GM12878 (cell line): ENCODE results near the gene SBF2. TPM values are rescaled to one million over a fixed set of nuclear protein-coding genes. Genes with fewer than 3 reads are reported as not detected.

Experiments
- ATAC-seq: fragments of 200-7000 bp; cut with Tn5 transposase; 3 replicates; pipeline ENCODE4 v1.9.1; 2020; ENCODE audit warnings: mild to moderate bottlenecking, moderate library complexity
- BruUV-seq: library from RNA; stranded (reverse); fragments of 400-500 nt; replicated peaks from 2 replicates; lab custom pipeline; 2021; lab: Mats Ljungman, UMichigan
- CTCF ChIA-PET: fragments of 300-600 bp; sonication (Branson Sonifier 250); formaldehyde crosslinking; extraction: SDS; loops from one replicate; lab custom pipeline; 2021; ENCODE audit warnings: inconsistent platforms; lab: Yijun Ruan, JAX
- POLR2A ChIA-PET: fragments of 350-600 bp; formaldehyde crosslinking; extraction: SDS; loops from one replicate; lab custom pipeline; 2021; ENCODE audit warnings: inconsistent platforms; lab: Charles Lee
- RAD21 ChIA-PET: fragments of 300-600 bp; sonication (Branson Sonifier 250); formaldehyde crosslinking; loops from one replicate; lab custom pipeline; 2023; ENCODE audit warnings: antibody characterized with exemption; ENCODE audit not compliant: unreplicated experiment; lab: Charles Lee
- SMC1A ChIA-PET: fragments of 300-600 bp; sonication (Branson Sonifier 250); formaldehyde crosslinking; loops from one replicate; lab custom pipeline; 2023; ENCODE audit not compliant: unreplicated experiment, uncharacterized antibody; lab: Charles Lee
- DNase-seq: peaks from one replicate; pipeline ENCODE4 v3.0.0-alpha.2; 2011; ENCODE audit warnings: low read depth, low spot score
- FAIRE-seq: peaks from 3 replicates; lab custom pipeline; 2011; peaks lifted over from hg19 to GRCh38; lab: Jason Lieb, UNC
- H2AFZ ChIP-seq: 2 replicates; pipeline ENCODE4 v1.6.0; 2011; ENCODE audit warnings: low read depth, low read length, control low read depth; ENCODE audit not compliant: control insufficient read depth
- H3K27ac ChIP-seq: 2 replicates; pipeline ENCODE4 v1.5.1; 2011; ENCODE audit warnings: control low read depth; ENCODE audit not compliant: control insufficient read depth, insufficient read depth
- H3K27me3 ChIP-seq, 2 experiments: replicated peaks in 1 of 2; 2 replicates each; pipeline versions ENCODE4 v1.6.0 to v1.6.1; 2011; ENCODE audit warnings: low read length in 1 of 2; ENCODE audit not compliant: control insufficient read depth in 2 of 2, insufficient read depth in 2 of 2
- H3K36me3 ChIP-seq, 2 experiments: 2 replicates each; pipeline ENCODE4 v1.5.1; 2011; ENCODE audit warnings: low read length in 1 of 2; ENCODE audit not compliant: control insufficient read depth in 2 of 2, insufficient read depth in 2 of 2
- H3K4me1 ChIP-seq: 2 replicates; pipeline ENCODE4 v1.6.1; 2011; ENCODE audit warnings: mild to moderate bottlenecking, low read length, moderate library complexity, mixed read lengths; ENCODE audit not compliant: control insufficient read depth, insufficient read depth
- H3K4me2 ChIP-seq: 2 replicates; pipeline ENCODE4 v1.6.0; 2011; ENCODE audit warnings: control low read depth; ENCODE audit not compliant: control insufficient read depth, insufficient read depth
- H3K4me3 ChIP-seq: fragments of 200-600 bp; sonication (generic); 2 replicates; pipeline ENCODE4 v1.5.1; 2016
- H3K79me2 ChIP-seq: 2 replicates; pipeline ENCODE4 v1.6.0; 2011; ENCODE audit warnings: low read length; ENCODE audit not compliant: control insufficient read depth, insufficient read depth
- H3K9ac ChIP-seq: 2 replicates; pipeline ENCODE4 v1.8.0; 2011; ENCODE audit warnings: low read length, control low read depth, mixed read lengths; ENCODE audit not compliant: control insufficient read depth, insufficient read depth
- H3K9me3 ChIP-seq: replicated peaks from 3 replicates; pipeline ENCODE4 v1.5.1; 2011; ENCODE audit warnings: mild to moderate bottlenecking, low read length; ENCODE audit not compliant: control insufficient read depth, insufficient read depth
- H4K20me1 ChIP-seq: 2 replicates; pipeline ENCODE4 v1.6.0; 2011; ENCODE audit not compliant: control insufficient read depth, insufficient read depth
- BCL3 ChIP-seq: IDR thresholded peaks from 2 replicates; pipeline ENCODE4 v1.6.1; 2011; ENCODE audit warnings: borderline replicate concordance, low read depth, mild to moderate bottlenecking, moderate library complexity, low read length; ENCODE audit not compliant: insufficient read depth, poor library complexity, severe bottlenecking
- BRCA1 ChIP-seq: IDR thresholded peaks from 2 replicates; pipeline ENCODE4 v1.6.1; 2011; ENCODE audit warnings: low read depth, low read length, improper control_type of control experiment
- ELK1 ChIP-seq: IDR thresholded peaks from 2 replicates; pipeline ENCODE4 v1.6.1; 2012; ENCODE audit warnings: low read depth, low read length, improper control_type of control experiment
- MAX ChIP-seq: IDR thresholded peaks from 2 replicates; pipeline ENCODE4 v1.6.1; 2012; ENCODE audit warnings: low read depth, low read length, improper control_type of control experiment
- POLR2A ChIP-seq: IDR thresholded peaks from 2 replicates; pipeline ENCODE4 v1.6.1; 2011; ENCODE audit warnings: low read depth, mild to moderate bottlenecking, low read length
- USF2 ChIP-seq: IDR thresholded peaks from 2 replicates; pipeline ENCODE4 v1.6.1; 2011; ENCODE audit warnings: low read depth, low read length, improper control_type of control experiment, borderline replicate concordance
- ZBED1 ChIP-seq: IDR thresholded peaks from 2 replicates; pipeline ENCODE4 v1.6.1; 2016; ENCODE audit warnings: borderline replicate concordance
- WGBS: methylation state at CpG from one replicate; pipeline ENCODE4 v1.1.6; 2016; ENCODE audit warnings: low lambda C conversion rate; ENCODE audit not compliant: insufficient replicate concordance, insufficient coverage; ENCODE audit errors: missing lambda C conversion rate; 5-methylcytosine and 5-hydroxymethylcytosine counted together
- in situ Hi-C: fragments of 300-500 bp; cut with MboI; formaldehyde crosslinking; loops from 9 replicates; pipeline ENCODE4 v1.14.3; 2018; ENCODE audit warnings: mixed read lengths
- intact Hi-C: fragments of 100-400 bp; cut with micrococcal nuclease; formaldehyde crosslinking; loops from one replicate; pipeline ENCODE4 v1.14.2; 2022; ENCODE audit not compliant: unreplicated experiment
- polyA plus RNA-seq, 11 experiments: library from polyadenylated mRNA; depleted of rRNA in 4 of 11; unstranded in 6 of 11; stranded (reverse) in 5 of 11; fragments of >200 nt; fragmentation: Nextera tagmentation in 4 of 11; fragmentation: Illumina TruSeq in 1 of 11; extraction: Ambion mirVana in 4 of 11; extraction: Trizol in 1 of 11; gene quantifications; 1 replicate in 1 of 11; 2 replicates in 10 of 11; pipeline versions ENCODE4 v1.2.1 to v1.2.3, GENCODE V29; 2011 to 2016; ENCODE audit warnings: inconsistent platforms in 2 of 11, missing spikeins in 2 of 11, low read depth in 1 of 11
- total RNA-seq, 4 experiments: library from RNA; depleted of rRNA in 3 of 4; stranded (reverse); fragments of >200 nt in 3 of 4; fragmentation: Illumina TruSeq in 1 of 4; extraction: Trizol in 1 of 4; gene quantifications; 2 replicates each; pipeline versions ENCODE4 v1.2.1 to v1.2.3, GENCODE V29; 2013 to 2021

SBF2 gene
- total and polyA plus RNA-seq, 10 of the 15 experiments (the other 5 are each of a cell fraction or from before 2014, with no cell fraction given): 0.24 to 2.3 (median 1.1) TPM

GRCh38 chr11:9777525-9777924 lies 516.5 kb downstream of the SBF2 start (continued):
- TF ChIP-seq MAX (no peak), ELK1 (no peak)

GRCh38 chr11:9777066-9777465 lies 517.0 kb downstream of the SBF2 start:
- no peak overlapping the region for H3K27ac ChIP-seq
- no peak for DNase-seq
- FAIRE-seq: no peak
- H3K4me3 ChIP-seq: no peak overlapping the region
- RAD21 ChIA-PET: no interaction called here
- no peaks in the 10 kb centered on the region for H3K79me2 ChIP-seq
- POLR2A ChIA-PET: no interaction called here
- no peak overlapping the region for H3K9ac ChIP-seq
- BruUV-seq: no TSS peak
- ATAC-seq: no peak
- no peaks in the 10 kb centered on the region for H3K4me1 ChIP-seq
- SMC1A ChIA-PET: no interaction called here
- H3K4me2 ChIP-seq: no peak overlapping the region
- no peak for TF ChIP-seq BCL3
- TF ChIP-seq POLR2A: no peak
- TF ChIP-seq BRCA1: no peak
- TF ChIP-seq ZBED1: no peak
- TF ChIP-seq USF2: no peak
- WGBS: 68% methylated on average over 2 of the region's 2 CpGs
- no peaks in the 10 kb centered on the region for H3K9me3 ChIP-seq
- CTCF ChIA-PET: interaction anchor here (0.8 kb wide), 1 partner anchor 18 kb away, joined by 4 read pairs; no protein-coding TSS in a partner anchor
- intact Hi-C loops: no loop called here
- H4K20me1 ChIP-seq: no peaks in the 10 kb centered on the region
- no peaks in the 10 kb centered on the region for H3K27me3 ChIP-seq
- no peak overlapping the region for H2AFZ ChIP-seq
- in situ Hi-C loops: no loop called here
- H3K36me3 ChIP-seq: no peaks in the 10 kb centered on the region
